Trophoblast cell (in vitro differentiated cells and primary cell): ENCODE results near the gene EFNA5.

Experiments used
- DNase-seq, 2 donors: peaks; one replicate each; pipeline ENCODE4 v3.0.0-alpha.2; 2016
- H2AFZ ChIP-seq: 2 replicates; pipeline ENCODE4 v1.6.1; 2013; ENCODE audit warnings: low read length, moderate library complexity, mild to moderate bottlenecking; ENCODE audit not compliant: insufficient read depth, poor library complexity
- H2AK5ac ChIP-seq: 2 replicates; pipeline ENCODE4 v1.6.1; 2013; ENCODE audit warnings: mild to moderate bottlenecking, low read length
- H2BK120ac ChIP-seq: 2 replicates; pipeline ENCODE4 v1.6.1; 2013; ENCODE audit warnings: low read length, mild to moderate bottlenecking, moderate library complexity; ENCODE audit not compliant: insufficient read depth, poor library complexity
- H2BK12ac ChIP-seq: 2 replicates; pipeline ENCODE4 v1.6.1; 2013; ENCODE audit warnings: mild to moderate bottlenecking, low read length, moderate library complexity
- H2BK5ac ChIP-seq: 2 replicates; pipeline ENCODE4 v1.6.1; 2013; ENCODE audit warnings: low read length, low read depth, moderate library complexity, mild to moderate bottlenecking; ENCODE audit not compliant: poor library complexity
- H3K14ac ChIP-seq: 2 replicates; pipeline ENCODE4 v1.6.1; 2013; ENCODE audit warnings: mild to moderate bottlenecking, low read length
- H3K18ac ChIP-seq: 2 replicates; pipeline ENCODE4 v1.6.1; 2013; ENCODE audit warnings: mild to moderate bottlenecking, low read length
- H3K23ac ChIP-seq: 2 replicates; pipeline ENCODE4 v1.6.1; 2013; ENCODE audit warnings: low read length
- H3K27ac ChIP-seq: 2 replicates; pipeline ENCODE4 v1.5.1; 2013; ENCODE audit warnings: low read depth, mild to moderate bottlenecking, inconsistent platforms, low read length, moderate library complexity
- H3K27me3 ChIP-seq: 2 replicates; pipeline ENCODE4 v1.6.1; 2013; ENCODE audit warnings: inconsistent platforms, mild to moderate bottlenecking, low read length, moderate library complexity; ENCODE audit not compliant: insufficient read depth
- H3K36me3 ChIP-seq, 2 experiments: 1 replicate in 1 of 2; 2 replicates in 1 of 2; pipeline ENCODE4 v1.6.1; 2013; ENCODE audit warnings: low read length in 2 of 2, mild to moderate bottlenecking in 2 of 2, moderate library complexity in 1 of 2; ENCODE audit not compliant: insufficient read depth in 2 of 2, control insufficient read depth in 1 of 2
- H3K4ac ChIP-seq: 2 replicates; pipeline ENCODE4 v1.6.1; 2013; ENCODE audit warnings: low read depth, mild to moderate bottlenecking, low read length, moderate library complexity
- H3K4me1 ChIP-seq, 2 experiments: 1 replicate in 1 of 2; 2 replicates in 1 of 2; pipeline ENCODE4 v1.6.1; 2013; ENCODE audit warnings: low read length in 2 of 2, mild to moderate bottlenecking in 2 of 2, moderate library complexity in 1 of 2; ENCODE audit not compliant: insufficient read depth in 2 of 2, control insufficient read depth in 1 of 2
- H3K4me2 ChIP-seq: 2 replicates; pipeline ENCODE4 v1.6.1; 2013; ENCODE audit warnings: inconsistent platforms, mild to moderate bottlenecking, low read length, moderate library complexity
- H3K4me3 ChIP-seq: 2 replicates; pipeline ENCODE4 v1.5.1; 2013; ENCODE audit warnings: mild to moderate bottlenecking, low read depth, low read length, inconsistent platforms
- H3K79me1 ChIP-seq: one replicate; pipeline ENCODE4 v1.6.1; 2013; ENCODE audit warnings: low read length
- H3K79me2 ChIP-seq: 2 replicates; pipeline ENCODE4 v1.6.1; 2013; ENCODE audit warnings: low read length, mild to moderate bottlenecking; ENCODE audit not compliant: control insufficient read depth, insufficient read depth, poor library complexity
- H3K9ac ChIP-seq: 2 replicates; pipeline ENCODE4 v1.6.1; 2013; ENCODE audit warnings: mild to moderate bottlenecking, low read length
- H3K9me3 ChIP-seq: 2 replicates; pipeline ENCODE4 v1.6.1; 2013; ENCODE audit warnings: low read depth, mild to moderate bottlenecking, control low read depth, inconsistent platforms, low read length; ENCODE audit not compliant: insufficient read depth
- H4K12ac ChIP-seq: 2 replicates; pipeline ENCODE4 v1.6.1; 2013; ENCODE audit warnings: low read depth, mild to moderate bottlenecking, low read length, moderate library complexity
- H4K8ac ChIP-seq: 2 replicates; pipeline ENCODE4 v1.6.1; 2013; ENCODE audit warnings: low read depth, mild to moderate bottlenecking, low read length, moderate library complexity
- H4K91ac ChIP-seq: one replicate; pipeline ENCODE4 v1.6.1; 2013; ENCODE audit warnings: low read depth, mild to moderate bottlenecking, low read length, moderate library complexity
- WGBS: extraction: QIAGEN DNeasy Blood & Tissue Kit; methylation state at CpG from one replicate; pipeline ENCODE4 v1.1.7; 2013; ENCODE audit warnings: missing lambda C conversion rate; ENCODE audit not compliant: insufficient read length, insufficient coverage; ENCODE audit errors: extremely low coverage; 5-methylcytosine and 5-hydroxymethylcytosine counted together

The EFNA5 gene

DNA sequence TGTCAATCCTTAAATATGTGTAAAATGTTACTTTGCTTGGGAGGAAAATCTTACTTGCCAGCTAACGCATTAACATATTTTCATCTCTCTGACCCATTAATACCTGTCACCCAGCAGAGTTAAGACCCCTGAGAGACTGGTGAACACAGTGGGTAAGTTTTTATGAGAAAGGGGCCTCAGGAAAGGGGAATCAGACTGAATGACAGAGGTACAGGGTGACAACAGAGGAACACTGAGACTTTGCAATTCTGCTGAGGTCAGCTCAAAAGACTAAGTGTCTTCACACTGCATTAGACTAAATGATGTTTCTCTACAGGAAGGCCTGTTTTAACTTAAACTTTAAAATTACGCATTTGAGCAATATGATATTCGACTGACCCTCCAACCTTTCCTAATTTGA, 223.8 kb downstream of the EFNA5 start:
- no CpG with 5 or more reads among the region's 3 CpGs for WGBS
- H4K12ac ChIP-seq = no peak overlapping the region

DNA sequence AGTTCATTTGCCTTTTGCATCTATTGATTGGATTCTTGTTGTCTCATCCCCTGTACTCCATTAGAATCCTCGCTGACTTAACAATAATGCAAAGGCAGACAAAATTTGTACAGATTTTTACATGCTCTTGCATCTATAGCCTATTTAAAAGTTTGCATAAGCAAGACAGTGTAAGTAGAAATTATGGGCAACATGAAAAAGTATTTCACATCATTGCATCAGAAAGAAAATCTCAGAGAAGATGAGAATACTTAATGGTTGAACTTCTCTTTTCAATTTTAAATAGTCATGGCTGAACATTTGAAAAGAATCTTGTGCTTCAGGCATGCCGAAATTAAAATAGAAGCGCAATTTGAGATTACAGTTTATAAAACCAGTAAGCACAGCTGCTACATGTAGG, 226.4 kb downstream of the EFNA5 start:
- Histone ChIP-seq H3K9ac (no peak overlapping the region), H3K36me3 (no peaks in the 10 kb centered on the region), H3K27ac (no peak overlapping the region), H2AFZ (no peak overlapping the region), H3K4me3 (no peak overlapping the region), H3K27me3 (no peaks in the 10 kb centered on the region), H3K79me1 (no peaks in the 10 kb centered on the region), H3K9me3 (no peaks in the 10 kb centered on the region), H3K23ac (no peak overlapping the region), H2BK5ac (no peak overlapping the region), H4K8ac (no peak overlapping the region), H2AK5ac (no peak overlapping the region), H3K4ac (no peak overlapping the region), H3K79me2 (no peaks in the 10 kb centered on the region), H3K18ac (no peak overlapping the region), H4K91ac (no peak overlapping the region), H2BK12ac (no peak overlapping the region), H3K4me1 (no peaks in the 10 kb centered on the region), H4K12ac (no peak overlapping the region), H3K14ac (no peak overlapping the region), H3K4me2 (no peak overlapping the region), H2BK120ac (no peak overlapping the region)
- no CpG with 5 or more reads among the region's 3 CpGs for WGBS
- no peak for DNase-seq

More for the DNA sequence above, 223.8 kb downstream of the EFNA5 start:
- Histone ChIP-seq H3K27ac (no peak overlapping the region), H3K18ac (no peak overlapping the region), H3K27me3 (no peaks in the 10 kb centered on the region), H2AK5ac (no peak overlapping the region), H2AFZ (no peak overlapping the region), H3K23ac (no peak overlapping the region), H2BK5ac (no peak overlapping the region), H3K79me2 (no peaks in the 10 kb centered on the region), H3K14ac (no peak overlapping the region), H2BK12ac (no peak overlapping the region), H4K91ac (no peak overlapping the region), H3K4me3 (no peak overlapping the region), H4K8ac (no peak overlapping the region), H3K4ac (no peak overlapping the region), H3K4me1 (no peaks in the 10 kb centered on the region), H3K9me3 (no peaks in the 10 kb centered on the region), H3K4me2 (no peak overlapping the region), H3K9ac (no peak overlapping the region), H3K36me3 (no peaks in the 10 kb centered on the region), H2BK120ac (no peak overlapping the region), H3K79me1 (no peaks in the 10 kb centered on the region)
- DNase-seq = no peak

DNA sequence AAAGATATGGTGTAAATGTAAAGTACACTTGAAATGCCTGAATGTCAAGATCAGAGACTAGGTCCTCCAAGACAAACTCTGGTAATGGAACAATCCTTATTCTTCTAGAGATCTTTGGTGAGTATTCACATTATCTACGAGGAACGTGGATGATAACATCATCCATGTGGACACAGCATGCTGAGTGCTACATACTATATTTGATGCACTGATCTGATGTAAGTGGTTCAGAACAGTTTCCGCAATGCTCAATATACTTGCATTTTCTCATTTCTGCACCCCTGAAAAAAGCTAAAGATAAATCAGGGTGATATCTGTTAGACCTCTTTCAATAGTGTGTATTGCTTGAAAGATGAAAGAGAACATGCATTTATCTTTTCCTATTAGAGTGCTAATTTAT, 226.8 kb downstream of the EFNA5 start:
- Histone ChIP-seq H3K4me3 (no peak overlapping the region), H2AK5ac (no peak overlapping the region), H3K9me3 (no peaks in the 10 kb centered on the region), H3K23ac (no peak overlapping the region), H2BK5ac (no peak overlapping the region), H3K79me1 (no peaks in the 10 kb centered on the region), H2BK120ac (no peak overlapping the region), H3K14ac (no peak overlapping the region), H3K4me1 (no peaks in the 10 kb centered on the region), H3K18ac (no peak overlapping the region), H4K8ac (no peak overlapping the region), H2AFZ (no peak overlapping the region), H3K27ac (no peak overlapping the region), H3K36me3 (no peaks in the 10 kb centered on the region), H4K12ac (no peak overlapping the region), H2BK12ac (no peak overlapping the region), H3K9ac (no peak overlapping the region), H3K79me2 (no peaks in the 10 kb centered on the region), H3K4ac (no peak overlapping the region), H4K91ac (no peak overlapping the region), H3K4me2 (no peak overlapping the region), H3K27me3 (no peaks in the 10 kb centered on the region)
- DNase-seq = no peak
- WGBS = no CpG with 5 or more reads among the region's 3 CpGs

DNA sequence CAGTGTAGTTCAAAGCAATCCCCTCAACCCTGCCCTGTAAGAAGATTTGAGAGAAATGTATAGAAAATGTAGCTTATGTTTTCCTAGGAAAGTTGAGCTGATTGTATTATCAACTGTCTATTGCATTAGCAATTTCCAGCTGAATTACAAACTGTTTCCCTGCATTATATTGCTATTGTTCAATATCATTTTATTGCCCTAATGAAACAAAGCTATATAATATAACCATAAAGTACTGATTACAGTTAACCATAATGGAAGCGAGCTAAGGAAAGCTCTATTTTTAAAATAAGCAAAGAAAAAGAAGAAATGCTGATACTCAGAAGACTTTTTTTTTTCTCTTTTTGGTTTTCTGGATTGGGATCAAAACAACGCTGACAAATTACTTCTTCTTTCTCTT, 228.3 kb downstream of the EFNA5 start:
- Histone ChIP-seq H3K36me3 (no peaks in the 10 kb centered on the region), H4K8ac (no peak overlapping the region), H3K4me2 (no peak overlapping the region), H3K23ac (no peak overlapping the region), H2AK5ac (no peak overlapping the region), H3K14ac (no peak overlapping the region), H2AFZ (no peak overlapping the region), H3K4me3 (no peak overlapping the region), H3K9ac (no peak overlapping the region), H4K91ac (no peak overlapping the region), H3K79me2 (no peaks in the 10 kb centered on the region), H3K27ac (no peak overlapping the region), H4K12ac (no peak overlapping the region), H2BK5ac (no peak overlapping the region), H3K4me1 (no peaks in the 10 kb centered on the region), H3K27me3 (no peaks in the 10 kb centered on the region), H3K9me3 (no peaks in the 10 kb centered on the region), H3K4ac (no peak overlapping the region), H2BK12ac (no peak overlapping the region), H3K79me1 (no peaks in the 10 kb centered on the region), H2BK120ac (no peak overlapping the region), H3K18ac (no peak overlapping the region)
- no CpG with 5 or more reads among the region's 2 CpGs for WGBS
- DNase-seq = no peak
